ENCODE results near the gene NADK2.

DNA sequence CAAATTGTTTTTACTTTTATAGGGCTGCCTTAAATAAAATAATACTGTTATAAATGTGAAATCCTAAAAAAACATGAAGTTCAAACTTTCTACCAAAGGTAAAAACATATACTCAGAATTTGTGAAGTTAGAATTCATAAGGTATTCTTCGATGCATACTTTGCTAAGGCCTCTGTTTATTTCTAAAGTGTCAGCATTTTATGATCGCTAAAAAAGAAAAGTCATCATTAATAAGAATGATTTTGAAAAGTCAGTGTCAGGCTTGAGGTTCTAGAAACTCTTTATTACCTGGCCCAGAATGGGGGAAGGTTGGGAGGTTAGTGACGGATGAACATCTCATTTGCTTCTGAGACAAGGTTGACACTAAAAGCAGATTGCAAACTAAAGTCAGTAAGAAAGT is 26.2 kb upstream of the NADK2 start:
- TF ChIP-seq, protein P1, sequence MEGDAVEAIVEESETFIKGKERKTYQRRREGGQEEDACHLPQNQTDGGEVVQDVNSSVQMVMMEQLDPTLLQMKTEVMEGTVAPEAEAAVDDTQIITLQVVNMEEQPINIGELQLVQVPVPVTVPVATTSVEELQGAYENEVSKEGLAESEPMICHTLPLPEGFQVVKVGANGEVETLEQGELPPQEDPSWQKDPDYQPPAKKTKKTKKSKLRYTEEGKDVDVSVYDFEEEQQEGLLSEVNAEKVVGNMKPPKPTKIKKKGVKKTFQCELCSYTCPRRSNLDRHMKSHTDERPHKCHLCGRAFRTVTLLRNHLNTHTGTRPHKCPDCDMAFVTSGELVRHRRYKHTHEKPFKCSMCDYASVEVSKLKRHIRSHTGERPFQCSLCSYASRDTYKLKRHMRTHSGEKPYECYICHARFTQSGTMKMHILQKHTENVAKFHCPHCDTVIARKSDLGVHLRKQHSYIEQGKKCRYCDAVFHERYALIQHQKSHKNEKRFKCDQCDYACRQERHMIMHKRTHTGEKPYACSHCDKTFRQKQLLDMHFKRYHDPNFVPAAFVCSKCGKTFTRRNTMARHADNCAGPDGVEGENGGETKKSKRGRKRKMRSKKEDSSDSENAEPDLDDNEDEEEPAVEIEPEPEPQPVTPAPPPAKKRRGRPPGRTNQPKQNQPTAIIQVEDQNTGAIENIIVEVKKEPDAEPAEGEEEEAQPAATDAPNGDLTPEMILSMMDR (IDR thresholded peaks at IDR 0.05) = no peak
- TF ChIP-seq POLR2AphosphoS5 (IDR thresholded peaks at IDR 0.05) = no peak
